Epithelial cell of esophagus (primary cell): ENCODE measurements around the gene CMTM1.

ENCODE experiments used
- DNase-seq: peaks from one replicate; pipeline ENCODE4 v3.0.0; 2010; ENCODE audit warnings: low read depth
- H3K4me3 ChIP-seq: 2 replicates; pipeline ENCODE4 v1.5.1; 2011; ENCODE audit warnings: mild to moderate bottlenecking, low read length, control low read depth
- CTCF ChIP-seq: IDR thresholded peaks from 2 replicates; pipeline ENCODE4 v1.5.1; 2011; ENCODE audit warnings: low read depth, mild to moderate bottlenecking, low read length, control low read depth, inconsistent platforms; ENCODE audit not compliant: insufficient read depth; ENCODE audit errors: missing control alignments

Gene CMTM1

DNA sequence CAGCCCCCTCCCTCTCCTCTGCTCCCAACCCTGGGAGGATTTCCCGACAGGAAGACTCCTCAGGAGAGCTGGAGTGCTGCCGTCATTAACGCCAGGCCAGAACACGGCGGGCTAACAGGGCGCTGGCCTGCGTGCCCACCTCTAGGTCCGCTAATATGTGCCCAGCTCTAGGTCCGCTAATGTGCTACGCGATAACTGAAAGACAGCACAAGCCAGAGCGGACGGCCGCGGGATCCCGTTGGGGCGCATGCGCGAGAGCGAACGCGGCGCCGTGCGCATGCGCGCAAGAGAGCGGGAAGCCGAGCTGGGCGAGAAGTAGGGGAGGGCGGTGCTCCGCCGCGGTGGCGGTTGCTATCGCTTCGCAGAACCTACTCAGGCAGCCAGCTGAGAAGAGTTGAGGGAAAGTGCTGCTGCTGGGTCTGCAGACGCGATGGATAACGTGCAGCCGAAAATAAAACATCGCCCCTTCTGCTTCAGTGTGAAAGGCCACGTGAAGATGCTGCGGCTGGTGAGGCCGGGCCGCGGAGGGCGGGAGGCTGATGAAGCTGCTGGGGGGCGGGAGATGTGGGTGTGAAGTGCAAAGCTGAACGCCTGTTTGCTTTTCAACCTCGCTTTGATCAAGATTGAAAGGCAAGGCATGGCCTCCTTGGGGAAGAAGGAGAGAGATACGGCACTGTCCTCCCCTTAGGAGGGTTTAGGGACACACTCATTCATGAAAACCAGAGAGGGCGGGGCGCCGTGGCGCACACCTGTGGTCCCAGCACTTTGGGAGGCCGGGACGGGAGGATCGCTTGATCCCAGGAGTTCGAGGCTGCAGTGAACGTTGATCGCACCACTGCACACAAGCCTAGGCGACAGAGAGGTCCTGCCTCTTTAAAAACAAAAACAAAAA lies 13.7 kb upstream of the CMTM1 start, which contains the start of gene CKLF:
TSS of gene CKLF (plus strand) at position 291 of the 892 bp plus-strand sequence. CDS start at position 431, 140 bp downstream.
- DNase-seq, result peak; percentile 85
- H3K4me3 ChIP-seq, result peak within 1 kb of the TSS; percentile 73
- TF ChIP-seq CTCF, result no peak

GRCh38 chr16:66553223-66553622 lies 13.0 kb upstream of the CMTM1 start:
- peak overlapping the region; percentile 73 for H3K4me3 ChIP-seq
- DNase-seq, result no peak
- TF ChIP-seq CTCF, result no peak

- DNase-seq, result no peak
- H3K4me3 ChIP-seq, result no peak overlapping the region
- TF ChIP-seq CTCF, result no peak
Measured at GRCh38 chr16:66554021-66554420, 12.2 kb upstream of the CMTM1 start.

DNA sequence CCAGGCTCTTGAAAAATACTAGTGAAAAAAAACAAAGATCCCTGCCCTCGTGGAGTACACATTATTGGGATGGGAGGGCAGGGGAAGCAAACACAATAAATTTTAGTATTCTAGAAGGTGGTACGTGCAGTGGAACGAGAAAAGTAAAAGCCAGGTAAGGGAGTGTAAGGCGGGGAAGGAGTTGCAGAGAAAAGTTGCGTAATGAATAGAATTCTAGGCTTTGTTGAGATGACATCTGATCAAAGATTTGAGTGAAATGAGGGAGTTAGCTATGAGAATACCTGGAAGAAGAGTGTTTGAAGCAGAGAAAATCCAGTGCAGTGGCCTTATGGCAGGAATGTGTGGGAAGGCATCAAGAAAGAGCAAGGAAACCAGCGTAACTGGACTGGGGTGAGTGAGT lies 11.7 kb upstream of the CMTM1 start:
- no peak overlapping the region for H3K4me3 ChIP-seq
- no peak for DNase-seq
- no peak for TF ChIP-seq CTCF

DNA sequence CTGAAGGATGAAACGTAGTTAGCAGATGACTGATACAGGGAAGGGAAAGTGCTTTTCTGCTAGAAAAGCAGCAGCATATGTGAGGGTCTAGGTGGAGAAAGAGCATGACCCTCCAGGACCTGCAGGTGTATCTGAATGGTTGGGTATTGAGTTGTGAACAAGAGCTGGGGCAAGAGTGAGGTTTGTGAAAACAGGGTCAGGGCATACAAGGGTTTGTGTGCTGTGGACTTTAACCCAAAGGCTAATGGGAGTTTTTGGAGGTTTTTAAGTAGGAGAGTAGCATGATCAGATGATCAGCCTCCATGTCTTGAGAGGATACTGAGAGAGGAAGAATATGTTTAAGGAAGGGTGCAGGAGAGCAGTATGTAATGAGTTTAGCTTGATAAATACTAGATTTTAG lies 6.1 kb upstream of the CMTM1 start:
- H3K4me3 ChIP-seq, result no peak overlapping the region
- TF ChIP-seq CTCF, result no peak
- no peak for DNase-seq

GRCh38 chr16:66561381-66562080 lies 4.7 kb upstream of the CMTM1 start:
- H3K4me3 ChIP-seq, result no peak overlapping the region
- TF ChIP-seq CTCF, result no peak
- no peak for DNase-seq
